ENCODE results near the gene GGT6.

Gene GGT6

DNA sequence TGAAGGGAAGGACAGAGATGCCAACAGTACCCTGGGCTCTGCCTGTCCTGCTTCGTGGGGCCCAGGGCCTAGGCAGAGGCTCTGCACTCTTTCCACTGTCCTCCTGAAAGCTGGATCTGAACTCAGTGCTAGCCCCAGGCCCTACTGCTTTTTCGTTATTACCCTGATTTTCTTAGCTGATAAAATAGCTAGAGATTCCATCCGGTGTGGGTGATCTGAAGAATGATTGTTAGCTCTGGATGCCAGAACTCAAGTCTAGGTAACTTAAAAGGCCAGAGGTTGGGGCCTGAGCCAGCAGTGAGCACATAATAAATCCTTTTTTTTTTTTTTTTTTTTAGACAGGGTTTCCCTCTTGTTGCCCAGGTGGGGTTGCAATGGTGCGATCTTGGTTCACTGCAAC lies 3.4 kb downstream of the GGT6 start (continued):
- TF ChIP-seq ZFP41 (tag by site-specific recombination; IDR thresholded peaks at IDR 0.05; ENCODE audit: borderline replicate concordance) (no peak), ZNF214 (tag by site-specific recombination; IDR thresholded peaks at IDR 0.05; ENCODE audit: borderline replicate concordance) (no peak), ZNF211 (tag by site-specific recombination; IDR thresholded peaks at IDR 0.05; ENCODE audit: low read depth) (no peak), ZNF239 (tag by site-specific recombination; IDR thresholded peaks at IDR 0.05) (no peak)

DNA sequence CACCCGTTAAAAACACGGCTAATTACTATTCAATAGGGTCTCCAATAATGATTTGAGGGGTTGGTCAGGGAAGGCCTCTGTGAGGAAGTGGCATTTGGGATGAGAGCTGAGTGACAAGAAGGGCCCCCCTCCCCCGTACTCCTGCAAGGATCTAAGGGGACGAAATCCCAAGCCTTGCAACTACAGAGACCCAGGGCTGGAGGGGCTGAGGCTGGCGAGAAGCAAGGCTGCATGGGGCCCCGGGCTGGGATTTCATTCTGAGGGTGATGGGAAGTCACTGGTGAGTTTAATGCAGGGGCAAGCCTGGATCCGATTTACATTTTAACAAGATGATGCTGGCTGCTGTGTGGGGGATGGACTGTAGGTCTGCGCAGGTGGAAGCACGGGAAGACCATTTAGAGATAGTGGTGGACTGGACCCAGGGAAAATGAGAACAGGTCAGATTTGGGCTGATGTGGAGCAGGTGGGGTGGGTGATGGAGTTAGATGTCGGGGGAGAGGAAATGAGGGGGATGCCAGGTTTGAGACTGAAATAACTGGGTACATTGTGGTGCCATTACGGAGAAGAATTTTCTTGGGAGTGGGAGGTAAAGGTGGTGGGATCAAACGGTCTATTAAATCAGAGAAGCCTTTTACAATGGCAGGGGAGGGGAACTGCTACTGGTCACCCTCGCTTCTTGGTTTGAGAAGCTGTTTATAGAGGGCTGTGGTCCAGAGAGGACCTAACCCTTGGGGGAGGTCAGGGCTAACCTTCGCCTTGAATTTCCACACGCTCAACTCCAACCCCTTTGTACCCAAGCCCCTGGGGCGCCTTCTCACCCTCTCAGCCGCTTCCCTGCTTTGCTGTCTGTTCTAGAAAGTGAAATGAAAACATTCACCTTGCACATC lies 4.3 kb downstream of the GGT6 start:
- ChIA-PET POLR2A (interaction anchor here (0.5 to 1.6 kb wide), 17 partner anchors 9 to 442 kb away, joined by 3 to 16 read pairs (median 4); partner anchors contain the start of genes CYB5D2, KIF1C, SPNS2 and ZZEF1), CTCF (interaction anchor here (0.5 to 4.2 kb wide), 7 partner anchors 9 to 134 kb away, joined by 3 to 32 read pairs (median 4); no protein-coding TSS in a partner anchor)
- no peaks in the 10 kb centered on the region for H3K9me3 ChIP-seq (ENCODE audit: control insufficient read depth, insufficient read depth, low read depth, low read length)
- H3K4me1 ChIP-seq (ENCODE audit: control insufficient read depth, insufficient read depth, low read length) = peaks cover 6% of the 10 kb centered on the region; the same call in 1 of the 2 replicates
- peak overlapping the region; percentile 75 for H3K27ac ChIP-seq (ENCODE audit: extremely low read depth, low read depth, low read length)
- peaks cover 19 to 33% of the 10 kb centered on the region in 2 experiments; a peak in 2 of 3 replicates for H3K36me3 ChIP-seq (ENCODE audit: control insufficient read depth in 2 of 2, insufficient read depth in 1 of 2, low read length in 2 of 2)
- H3K4me3 ChIP-seq (ENCODE audit: low read depth, low read length) = peak overlapping the region; percentile 73
- 0 out of 2 replicates have a peak, but pooled peaks have one; percentile 20 for TF ChIP-seq ZNF600 (tag by site-specific recombination; IDR thresholded peaks at IDR 0.05)
- TF ChIP-seq EGR2 (tag by site-specific recombination; IDR thresholded peaks at IDR 0.05; ENCODE audit: low read depth) = peak; percentile 50; the same call in 1 of the 2 replicates
- TF ChIP-seq, protein P1, sequence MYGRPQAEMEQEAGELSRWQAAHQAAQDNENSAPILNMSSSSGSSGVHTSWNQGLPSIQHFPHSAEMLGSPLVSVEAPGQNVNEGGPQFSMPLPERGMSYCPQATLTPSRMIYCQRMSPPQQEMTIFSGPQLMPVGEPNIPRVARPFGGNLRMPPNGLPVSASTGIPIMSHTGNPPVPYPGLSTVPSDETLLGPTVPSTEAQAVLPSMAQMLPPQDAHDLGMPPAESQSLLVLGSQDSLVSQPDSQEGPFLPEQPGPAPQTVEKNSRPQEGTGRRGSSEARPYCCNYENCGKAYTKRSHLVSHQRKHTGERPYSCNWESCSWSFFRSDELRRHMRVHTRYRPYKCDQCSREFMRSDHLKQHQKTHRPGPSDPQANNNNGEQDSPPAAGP (tag by site-specific recombination; IDR thresholded peaks at IDR 0.05) = no peak
- TF ChIP-seq, protein P2, sequence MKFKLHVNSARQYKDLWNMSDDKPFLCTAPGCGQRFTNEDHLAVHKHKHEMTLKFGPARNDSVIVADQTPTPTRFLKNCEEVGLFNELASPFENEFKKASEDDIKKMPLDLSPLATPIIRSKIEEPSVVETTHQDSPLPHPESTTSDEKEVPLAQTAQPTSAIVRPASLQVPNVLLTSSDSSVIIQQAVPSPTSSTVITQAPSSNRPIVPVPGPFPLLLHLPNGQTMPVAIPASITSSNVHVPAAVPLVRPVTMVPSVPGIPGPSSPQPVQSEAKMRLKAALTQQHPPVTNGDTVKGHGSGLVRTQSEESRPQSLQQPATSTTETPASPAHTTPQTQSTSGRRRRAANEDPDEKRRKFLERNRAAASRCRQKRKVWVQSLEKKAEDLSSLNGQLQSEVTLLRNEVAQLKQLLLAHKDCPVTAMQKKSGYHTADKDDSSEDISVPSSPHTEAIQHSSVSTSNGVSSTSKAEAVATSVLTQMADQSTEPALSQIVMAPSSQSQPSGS (tag by site-specific recombination; IDR thresholded peaks at IDR 0.05; ENCODE audit: low read depth) = no peak
- TF ChIP-seq ZFHX2 (tag by site-specific recombination; conservative IDR thresholded peaks at IDR 0.05) = peak; percentile 47
- peak; percentile 8; the same call in 1 of the 2 replicates for TF ChIP-seq ZNF335 (tag by site-specific recombination; conservative IDR thresholded peaks at IDR 0.05)

DNA sequence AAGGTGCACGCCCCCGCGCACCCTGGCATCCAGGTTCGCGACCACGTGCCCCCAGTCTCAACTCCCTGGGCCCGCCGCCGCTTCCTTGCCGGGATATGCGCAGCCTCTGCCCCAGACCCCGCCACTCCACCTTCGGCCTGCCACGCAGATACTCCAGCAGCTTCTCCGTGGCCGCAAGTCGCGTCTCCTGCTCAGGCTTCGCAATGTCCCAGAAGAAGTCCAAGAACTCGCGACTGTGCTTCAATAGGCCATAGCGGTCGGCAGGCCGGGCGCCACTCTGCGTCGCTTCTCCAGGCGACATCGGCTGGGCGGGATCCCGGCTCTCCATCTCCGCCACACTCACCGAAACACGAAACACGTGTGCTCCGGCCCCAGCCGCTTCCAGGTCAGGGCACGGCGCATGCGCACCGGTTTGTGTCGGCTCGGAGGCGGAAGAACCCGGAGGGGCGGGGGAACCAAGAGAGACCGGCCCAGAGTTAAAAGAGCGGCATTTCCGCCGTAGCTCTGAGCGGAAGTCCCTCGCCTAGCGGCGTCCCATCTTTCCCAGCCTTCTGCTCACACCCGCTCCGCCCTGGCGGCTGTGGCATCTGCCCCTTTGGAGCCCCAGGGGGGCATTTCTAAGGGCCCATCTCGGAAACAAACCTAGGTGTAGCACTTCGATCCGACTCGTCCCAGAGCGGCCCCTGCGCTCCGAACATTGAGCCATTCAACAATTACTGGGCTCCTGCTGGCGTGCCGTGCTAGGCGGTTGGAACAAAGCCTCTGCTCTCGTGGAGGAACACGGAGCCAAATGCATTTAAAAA lies 5.2 kb downstream of the GGT6 start, which contains the start of gene MYBBP1A:
MYBBP1A (minus strand) TSS at position 388 of the 803 bp plus-strand sequence; CDS start at position 328, 60 bp downstream.
- ChIA-PET CTCF (interaction anchor here (0.5 to 4.2 kb wide), 4 partner anchors 10 to 82 kb away, joined by 3 to 32 read pairs (median 5); no protein-coding TSS in a partner anchor), POLR2A (interaction anchor here (0.5 to 1.6 kb wide), 16 partner anchors 10 to 443 kb away, joined by 3 to 16 read pairs (median 4); partner anchors contain the start of genes CYB5D2, KIF1C, SPNS2 and ZZEF1)
- peak within 1 kb of the TSS; percentile 73 for H3K4me3 ChIP-seq (ENCODE audit: low read depth, low read length)
- no peak for TF ChIP-seq KLF7 (tag by site-specific recombination; IDR thresholded peaks at IDR 0.05; ENCODE audit: borderline replicate concordance)
- TF ChIP-seq, protein P3, sequence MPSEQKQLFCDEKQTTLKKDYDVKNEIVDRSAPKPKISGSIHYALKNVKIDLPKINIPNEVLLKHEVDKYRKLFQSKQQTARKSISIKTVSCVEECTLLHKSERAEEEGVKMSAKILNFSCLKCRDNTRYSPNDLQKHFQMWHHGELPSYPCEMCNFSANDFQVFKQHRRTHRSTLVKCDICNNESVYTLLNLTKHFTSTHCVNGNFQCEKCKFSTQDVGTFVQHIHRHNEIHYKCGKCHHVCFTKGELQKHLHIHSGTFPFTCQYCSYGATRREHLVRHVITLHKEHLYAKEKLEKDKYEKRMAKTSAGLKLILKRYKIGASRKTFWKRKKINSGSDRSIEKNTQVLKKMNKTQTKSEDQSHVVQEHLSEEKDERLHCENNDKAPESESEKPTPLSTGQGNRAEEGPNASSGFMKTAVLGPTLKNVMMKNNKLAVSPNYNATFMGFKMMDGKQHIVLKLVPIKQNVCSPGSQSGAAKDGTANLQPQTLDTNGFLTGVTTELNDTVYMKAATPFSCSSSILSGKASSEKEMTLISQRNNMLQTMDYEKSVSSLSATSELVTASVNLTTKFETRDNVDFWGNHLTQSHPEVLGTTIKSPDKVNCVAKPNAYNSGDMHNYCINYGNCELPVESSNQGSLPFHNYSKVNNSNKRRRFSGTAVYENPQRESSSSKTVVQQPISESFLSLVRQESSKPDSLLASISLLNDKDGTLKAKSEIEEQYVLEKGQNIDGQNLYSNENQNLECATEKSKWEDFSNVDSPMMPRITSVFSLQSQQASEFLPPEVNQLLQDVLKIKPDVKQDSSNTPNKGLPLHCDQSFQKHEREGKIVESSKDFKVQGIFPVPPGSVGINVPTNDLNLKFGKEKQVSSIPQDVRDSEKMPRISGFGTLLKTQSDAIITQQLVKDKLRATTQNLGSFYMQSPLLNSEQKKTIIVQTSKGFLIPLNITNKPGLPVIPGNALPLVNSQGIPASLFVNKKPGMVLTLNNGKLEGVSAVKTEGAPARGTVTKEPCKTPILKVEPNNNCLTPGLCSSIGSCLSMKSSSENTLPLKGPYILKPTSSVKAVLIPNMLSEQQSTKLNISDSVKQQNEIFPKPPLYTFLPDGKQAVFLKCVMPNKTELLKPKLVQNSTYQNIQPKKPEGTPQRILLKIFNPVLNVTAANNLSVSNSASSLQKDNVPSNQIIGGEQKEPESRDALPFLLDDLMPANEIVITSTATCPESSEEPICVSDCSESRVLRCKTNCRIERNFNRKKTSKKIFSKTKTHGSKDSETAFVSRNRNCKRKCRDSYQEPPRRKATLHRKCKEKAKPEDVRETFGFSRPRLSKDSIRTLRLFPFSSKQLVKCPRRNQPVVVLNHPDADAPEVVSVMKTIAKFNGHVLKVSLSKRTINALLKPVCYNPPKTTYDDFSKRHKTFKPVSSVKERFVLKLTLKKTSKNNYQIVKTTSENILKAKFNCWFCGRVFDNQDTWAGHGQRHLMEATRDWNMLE (tag by site-specific recombination; conservative IDR thresholded peaks at IDR 0.05; ENCODE audit: low read depth) = peak; percentile 73; the same call in 1 of the 2 replicates
- 0 out of 2 replicates have a peak, but pooled peaks have one; percentile 35 for TF ChIP-seq KLF1 (tag by site-specific recombination; IDR thresholded peaks at IDR 0.05)
- no peak for TF ChIP-seq ZNF354C (tag by site-specific recombination; IDR thresholded peaks at IDR 0.05; ENCODE audit: borderline replicate concordance, low read depth)
- TF ChIP-seq, protein P4, sequence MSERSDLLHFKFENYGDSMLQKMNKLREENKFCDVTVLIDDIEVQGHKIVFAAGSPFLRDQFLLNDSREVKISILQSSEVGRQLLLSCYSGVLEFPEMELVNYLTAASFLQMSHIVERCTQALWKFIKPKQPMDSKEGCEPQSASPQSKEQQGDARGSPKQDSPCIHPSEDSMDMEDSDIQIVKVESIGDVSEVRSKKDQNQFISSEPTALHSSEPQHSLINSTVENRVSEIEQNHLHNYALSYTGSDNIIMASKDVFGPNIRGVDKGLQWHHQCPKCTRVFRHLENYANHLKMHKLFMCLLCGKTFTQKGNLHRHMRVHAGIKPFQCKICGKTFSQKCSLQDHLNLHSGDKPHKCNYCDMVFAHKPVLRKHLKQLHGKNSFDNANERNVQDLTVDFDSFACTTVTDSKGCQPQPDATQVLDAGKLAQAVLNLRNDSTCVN (tag by site-specific recombination; optimal IDR thresholded peaks at IDR 0.05) = peak; percentile 40
- TF ChIP-seq YY2 (tag by site-specific recombination; IDR thresholded peaks at IDR 0.05) = peak; percentile 31; the same call in 1 of the 2 replicates
- 0 out of 2 replicates have a peak, but pooled peaks have one; percentile 20 for TF ChIP-seq ZNF629 (tag by site-specific recombination; IDR thresholded peaks at IDR 0.05)
- 0 out of 2 replicates have a peak, but pooled peaks have one; percentile 7 for TF ChIP-seq WT1 (tag by site-specific recombination; IDR thresholded peaks at IDR 0.05)
- TF ChIP-seq SP3 (tag by site-specific recombination; IDR thresholded peaks at IDR 0.05) = peak; percentile 58; the same call in 1 of the 2 replicates
- TF ChIP-seq ZNF169 (tag by site-specific recombination; IDR thresholded peaks at IDR 0.05) = no peak; the same call in 1 of the 2 replicates
- peak; percentile 87 for TF ChIP-seq ZNF600 (tag by site-specific recombination; IDR thresholded peaks at IDR 0.05)

More for the DNA sequence above, 5.2 kb downstream of the GGT6 start, which contains the start of gene MYBBP1A:
- Histone ChIP-seq H3K4me1 (ENCODE audit: control insufficient read depth, insufficient read depth, low read length) (peaks cover 6% of the 10 kb centered on the region; the same call in 1 of the 2 replicates), H3K27ac (ENCODE audit: extremely low read depth, low read depth, low read length) (peak within 1 kb of the TSS; percentile 75), H3K9me3 (ENCODE audit: control insufficient read depth, insufficient read depth, low read depth, low read length) (no peaks in the 10 kb centered on the region), H3K36me3 (ENCODE audit: control insufficient read depth in 2 of 2, insufficient read depth in 1 of 2, low read length in 2 of 2) (peaks cover 23 to 42% of the 10 kb centered on the region in 2 experiments)

All from HEK293 (cell line).